K562 (cell line): ENCODE measurements around the gene BICC1. TPM values are rescaled to one million over a fixed set of nuclear protein-coding genes. Genes with fewer than 3 reads are reported as not detected.

ENCODE experiments used
- ATAC-seq: fragments of 200-7000 bp; cut with Tn5 transposase; 3 replicates; pipeline ENCODE4 v1.9.1; 2020; ENCODE audit warnings: moderate library complexity
- BruUV-seq: library from RNA; stranded (reverse); fragments of 400-500 nt; replicated peaks from 2 replicates; lab custom pipeline; 2021; lab: Mats Ljungman, UMichigan
- CTCF ChIA-PET: fragments of 300-600 bp; formaldehyde crosslinking; extraction: SDS; loops from one replicate; lab custom pipeline; 2021; ENCODE audit warnings: low intra/inter-chr PET ratio; lab: Yijun Ruan, JAX
- POLR2A ChIA-PET: fragments of 300-600, 350-650 bp; sonication (Branson Sonifier 250); formaldehyde crosslinking; extraction: SDS; loops from one replicate; lab custom pipeline; 2021; ENCODE audit warnings: antibody characterized with exemption, inconsistent platforms; lab: Yijun Ruan, JAX
- DNase-seq, 4 experiments: peaks; one replicate each; pipeline versions ENCODE4 v3.0.0 to v3.0.0-alpha.2; 2011 to 2018; ENCODE audit warnings: low spot score in 3 of 4, mixed read lengths in 3 of 4; ENCODE audit errors: extremely low read depth in 1 of 4
- FAIRE-seq: peaks from 2 replicates; lab custom pipeline; 2011; peaks lifted over from hg19 to GRCh38; lab: Jason Lieb, UNC
- H2AFZ ChIP-seq: 2 replicates; pipeline ENCODE4 v1.6.0; 2011; ENCODE audit warnings: low read depth, low read length, control low read depth, inconsistent platforms
- H3K27ac ChIP-seq: fragments of 200-600 bp; 3 replicates; pipeline ENCODE4 v1.8.0; 2011; ENCODE audit warnings: low read depth, mild to moderate bottlenecking, control low read depth, inconsistent platforms, low read length, moderate library complexity, mixed read lengths; ENCODE audit errors: extremely low read depth
- H3K27me3 ChIP-seq, 2 experiments: fragments of 300-600 bp in 1 of 2; 2 replicates in 1 of 2; 3 replicates in 1 of 2; pipeline versions ENCODE4 v1.6.0 to v1.8.0; 2011; ENCODE audit warnings: inconsistent platforms in 2 of 2, low read length in 2 of 2, mild to moderate bottlenecking in 1 of 2, mixed read lengths in 1 of 2, moderate library complexity in 1 of 2; ENCODE audit not compliant: control insufficient read depth in 2 of 2, insufficient read depth in 2 of 2
- H3K36me3 ChIP-seq: fragments of 300-600 bp; 3 replicates; pipeline ENCODE4 v1.8.0; 2011; ENCODE audit warnings: mild to moderate bottlenecking, low read length, inconsistent platforms; ENCODE audit not compliant: control insufficient read depth, insufficient read depth
- H3K4me1 ChIP-seq, 2 experiments: fragments of 200-600 bp in 1 of 2; replicated peaks in 1 of 2; 2 replicates in 1 of 2; 3 replicates in 1 of 2; pipeline versions ENCODE4 v1.5.1 to v1.8.0; 2011; ENCODE audit warnings: inconsistent platforms in 2 of 2, low read length in 2 of 2, mild to moderate bottlenecking in 1 of 2, mixed read lengths in 1 of 2, moderate library complexity in 1 of 2; ENCODE audit not compliant: control insufficient read depth in 2 of 2, insufficient read depth in 2 of 2
- H3K4me2 ChIP-seq: 2 replicates; pipeline ENCODE4 v1.6.1; 2011; ENCODE audit warnings: low read length, control low read depth, inconsistent platforms, mixed read lengths; ENCODE audit not compliant: insufficient read depth
- H3K4me3 ChIP-seq: fragments of 200-600 bp; sonication (generic), shearing (Covaris generic); 2 replicates; pipeline ENCODE4 v1.5.1; 2016; ENCODE audit warnings: control low read depth, inconsistent platforms
- H3K79me2 ChIP-seq: fragments of 200-600 bp; 3 replicates; pipeline ENCODE4 v1.8.0; 2011; ENCODE audit warnings: low read length, inconsistent platforms; ENCODE audit not compliant: control insufficient read depth, insufficient read depth
- H3K9ac ChIP-seq, 2 experiments: 2 replicates each; pipeline versions ENCODE4 v1.6.0 to v1.6.1; 2011; ENCODE audit warnings: low read depth in 2 of 2, low read length in 2 of 2, control low read depth in 1 of 2, inconsistent platforms in 1 of 2, mild to moderate bottlenecking in 1 of 2, mixed read lengths in 1 of 2; ENCODE audit not compliant: insufficient read depth in 1 of 2
- H3K9me1 ChIP-seq: one replicate; pipeline ENCODE4 v1.6.0; 2011; ENCODE audit warnings: inconsistent platforms, mild to moderate bottlenecking, low read length, moderate library complexity; ENCODE audit not compliant: control insufficient read depth, insufficient read depth
- H3K9me3 ChIP-seq: replicated peaks from 2 replicates; pipeline ENCODE4 v1.5.1; 2011; ENCODE audit warnings: low read depth, low read length, inconsistent platforms; ENCODE audit not compliant: control insufficient read depth, insufficient read depth
- H4K20me1 ChIP-seq: replicated peaks from 2 replicates; pipeline ENCODE4 v1.6.1; 2011; ENCODE audit warnings: low read length, inconsistent platforms, mixed read lengths; ENCODE audit not compliant: control insufficient read depth, insufficient read depth
- BRF2 ChIP-seq: IDR thresholded peaks from 3 replicates; pipeline ENCODE4 v1.6.1; 2011; ENCODE audit warnings: borderline replicate concordance, mild to moderate bottlenecking; ENCODE audit not compliant: insufficient read length, insufficient read depth
- CBX5 ChIP-seq: IDR thresholded peaks from 2 replicates; pipeline ENCODE4 v1.6.1; 2014; ENCODE audit warnings: low read depth, borderline replicate concordance
- CHD2 ChIP-seq: IDR thresholded peaks from 2 replicates; pipeline ENCODE4 v1.6.1; 2011; ENCODE audit warnings: low read depth, low read length
- IFI16 ChIP-seq: fragments of 250-450 bp; sonication (Bioruptor Pico); IDR thresholded peaks from 2 replicates; pipeline ENCODE4 v2.1.2; 2022; ENCODE audit warnings: mild to moderate bottlenecking, inconsistent platforms
- MAX ChIP-seq: sonication (generic); formaldehyde crosslinking; IDR thresholded peaks from 2 replicates; pipeline ENCODE4 v1.9.0; 2022; ENCODE audit warnings: mild to moderate bottlenecking, missing genetic modification reagents
- NFE2L1 ChIP-seq: fragments of 450-650 bp; IDR thresholded peaks from 2 replicates; pipeline ENCODE4 v1.6.1; 2016; ENCODE audit warnings: missing genetic modification characterization, low read depth, mild to moderate bottlenecking, missing compliant biosample characterization, moderate library complexity, borderline replicate concordance
- NONO ChIP-seq, 2 experiments: fragments of 200-400 bp in 1 of 2; fragments of 450-650 bp in 1 of 2; formaldehyde crosslinking in 1 of 2; IDR thresholded peaks; 2 replicates each; pipeline ENCODE4 v1.6.1; 2017; ENCODE audit warnings: low read depth in 2 of 2, mild to moderate bottlenecking in 2 of 2, moderate library complexity in 2 of 2, low read length in 1 of 2
- SUPT5H ChIP-seq: fragments of 450-650 bp; IDR thresholded peaks from 2 replicates; pipeline ENCODE4 v1.6.1; 2016
- USF1 ChIP-seq: sonication (generic); formaldehyde crosslinking; IDR thresholded peaks from 2 replicates; pipeline ENCODE4 v1.9.0; 2022; ENCODE audit warnings: mild to moderate bottlenecking, missing genetic modification reagents
- ZBED1 ChIP-seq: IDR thresholded peaks from 2 replicates; pipeline ENCODE4 v1.6.1; 2014
- ZBTB1 ChIP-seq: sonication (generic); formaldehyde crosslinking; IDR thresholded peaks from 2 replicates; pipeline ENCODE4 v1.8.1; 2023; ENCODE audit warnings: missing genetic modification reagents, low read depth, mild to moderate bottlenecking, borderline replicate concordance
- ZFX ChIP-seq: sonication (generic); formaldehyde crosslinking; IDR thresholded peaks from 2 replicates; pipeline ENCODE4 v1.8.0; 2022; ENCODE audit warnings: mild to moderate bottlenecking, missing genetic modification reagents, moderate library complexity
- ZKSCAN8 ChIP-seq: fragments of 200-800 bp; sonication (Bioruptor generic); IDR thresholded peaks from 2 replicates; pipeline ENCODE4 v1.6.1; 2016; ENCODE audit warnings: missing genetic modification characterization, missing compliant biosample characterization
- ZNF740 ChIP-seq, 3 experiments: fragments of 200-800 bp in 1 of 3; sonication (Bioruptor generic) in 1 of 3; sonication (generic) in 1 of 3; formaldehyde crosslinking in 1 of 3; IDR thresholded peaks; 2 replicates each; pipeline versions ENCODE4 v1.6.1 to v1.8.0; 2016 to 2022; ENCODE audit warnings: mild to moderate bottlenecking in 2 of 3, missing compliant biosample characterization in 2 of 3, missing genetic modification characterization in 2 of 3, missing genetic modification reagents in 1 of 3
- ZSCAN29 ChIP-seq: fragments of 450-650 bp; IDR thresholded peaks from 2 replicates; pipeline ENCODE4 v1.6.1; 2017
- WGBS: fragments of 100-300 bp; shearing (Covaris generic); methylation state at CpG from one replicate; pipeline ENCODE4 v1.1.6; 2016; ENCODE audit warnings: low coverage, mixed read lengths; ENCODE audit not compliant: insufficient coverage; ENCODE audit errors: missing lambda C conversion rate; 5-methylcytosine and 5-hydroxymethylcytosine counted together
- in situ Hi-C: fragments of 300-500 bp; cut with MboI; formaldehyde crosslinking; loops from 4 replicates; pipeline ENCODE4 v1.15.0; 2018; ENCODE audit warnings: inconsistent platforms, mixed read lengths
- intact Hi-C: fragments of 100-400 bp; cut with micrococcal nuclease; formaldehyde crosslinking; loops from 2 replicates; pipeline ENCODE4 v1.14.2; 2022
- polyA plus RNA-seq, 8 experiments: library from polyadenylated mRNA; depleted of rRNA in 4 of 8; stranded (reverse) in 5 of 8; unstranded in 3 of 8; fragments of >200 nt; fragmentation: Nextera tagmentation in 2 of 8; fragmentation: Illumina TruSeq in 1 of 8; extraction: Ambion mirVana in 2 of 8; extraction: Trizol in 1 of 8; gene quantifications; 2 replicates each; pipeline versions ENCODE4 v1.2.1 to v1.2.3, GENCODE V29; 2011 to 2014; ENCODE audit warnings: inconsistent platforms in 1 of 8, missing spikeins in 1 of 8
- total RNA-seq, 7 experiments: library from RNA; depleted of rRNA in 6 of 7; stranded (reverse); fragments of >200 nt in 6 of 7; fragmentation: Illumina TruSeq in 2 of 7; extraction: Trizol in 2 of 7; gene quantifications; 2 replicates each; pipeline versions ENCODE4 v1.2.1 to v1.2.3, GENCODE V29; 2011 to 2021; ENCODE audit warnings: low replicate concordance in 1 of 7

The BICC1 gene
- total and polyA plus RNA-seq, 9 of the 15 experiments (the other 6 are each of a cell fraction or from before 2014, with no cell fraction given) = not detected

GRCh38 chr10:58477902-58478301 is 34.8 kb upstream of the BICC1 start:
- BruUV-seq = no TSS peak

More at GRCh38 chr10:58477902-58478301, 34.8 kb upstream of the BICC1 start:
- WGBS = 0% methylated on average over 2 of the region's 2 CpGs
- Histone ChIP-seq H3K9me3 (no peaks in the 10 kb centered on the region), H3K9me1 (no peaks in the 10 kb centered on the region)
- TF ChIP-seq IFI16 (CRISPR knock-in tag) (no peak), SUPT5H (no peak), ZKSCAN8 (CRISPR knock-in tag) (no peak), ZFX (CRISPR knock-in tag) (no peak), ZNF740 (CRISPR knock-in tag; IDR thresholded peaks at IDR 0.05) (no peak), ZNF740 (tag; IDR thresholded peaks at IDR 0.05) (no peak), MAX (no peak), NONO (IDR thresholded peaks at IDR 0.05; ENCODE audit: low read depth in 2 of 2, low read length in 1 of 2) (no peak), CBX5 (no peak), USF1 (no peak), ZBTB1 (no peak), CHD2 (no peak), NFE2L1 (tag) (no peak), ZBED1 (no peak), ZSCAN29 (no peak), BRF2 (no peak)
- TF ChIP-seq, all 486 proteins: peak for 0
- no peak for ATAC-seq
- no peak for DNase-seq
- H3K4me3 ChIP-seq = no peak overlapping the region
- no peaks in the 10 kb centered on the region for H3K27me3 ChIP-seq
- no peak overlapping the region for H3K9ac ChIP-seq
- H3K4me2 ChIP-seq = no peak overlapping the region
- in situ Hi-C loops (no loop called here), intact Hi-C loops (no loop called here)
- H3K36me3 ChIP-seq = no peaks in the 10 kb centered on the region
- CTCF ChIA-PET = no interaction called here
- H3K79me2 ChIP-seq = no peaks in the 10 kb centered on the region
- POLR2A ChIA-PET = no interaction called here
- H3K27ac ChIP-seq = no peak overlapping the region
- no peak for FAIRE-seq
- H2AFZ ChIP-seq = no peak overlapping the region
- H3K4me1 ChIP-seq = no peaks in the 10 kb centered on the region
- no peaks in the 10 kb centered on the region for H4K20me1 ChIP-seq
